Ascending aorta (tissue), 2 donors: ENCODE measurements around the gene GLI1. TPM values are rescaled to one million over a fixed set of nuclear protein-coding genes. Genes with fewer than 3 reads are reported as not detected.

Experiments
- DNase-seq, 2 donors: peaks; one replicate each; pipeline ENCODE4 v3.0.0-alpha.2; 2019; ENCODE audit warnings: low spot score in 2 of 2
- H3K27ac ChIP-seq, 2 donors: fragments of 200-600 bp; sonication (generic); one replicate each; pipeline ENCODE4 v1.5.1; 2016 to 2017; ENCODE audit warnings: mild to moderate bottlenecking in 1 of 2
- H3K27me3 ChIP-seq: fragments of 200-600 bp; sonication (generic); one replicate; pipeline ENCODE4 v1.5.1; 2017
- H3K36me3 ChIP-seq, 2 donors: fragments of 200-600 bp; sonication (generic); one replicate each; pipeline ENCODE4 v1.5.1; 2016
- H3K4me1 ChIP-seq, 2 donors: fragments of 200-600 bp; sonication (generic); one replicate each; pipeline ENCODE4 v1.5.1; 2016 to 2017; ENCODE audit warnings: mild to moderate bottlenecking in 1 of 2
- H3K4me3 ChIP-seq, 2 donors: fragments of 200-600 bp; sonication (generic); one replicate each; pipeline ENCODE4 v1.5.1; 2016 to 2017; ENCODE audit warnings: mild to moderate bottlenecking in 1 of 2
- H3K9me3 ChIP-seq, 2 donors: fragments of 200-600 bp; sonication (generic); one replicate each; pipeline ENCODE4 v1.5.1; 2016
- intact Hi-C: fragments of 100-400 bp; cut with DNase I; formaldehyde crosslinking; loops from one replicate; pipeline ENCODE4 v1.15.1; 2023
- total RNA-seq: library from RNA; depleted of rRNA; stranded (reverse); fragments of >200 nt; gene quantifications from one replicate; pipeline ENCODE4 v1.1.0, GENCODE V29; 2016
- TF ChIP-seq, protein P1 (sequence below), 3 experiments: fragments of 200-600 bp in 2 of 3; fragments of 450-650 bp in 1 of 3; sonication (generic) in 2 of 3; IDR thresholded peaks; one replicate each; pipeline ENCODE4 v1.5.1; 2016 to 2019; ENCODE audit warnings: antibody characterized with exemption in 3 of 3, mild to moderate bottlenecking in 1 of 3, moderate library complexity in 1 of 3

The GLI1 gene
- total RNA-seq, 1 donor from 2014 or later, result 2.8 TPM

DNA sequence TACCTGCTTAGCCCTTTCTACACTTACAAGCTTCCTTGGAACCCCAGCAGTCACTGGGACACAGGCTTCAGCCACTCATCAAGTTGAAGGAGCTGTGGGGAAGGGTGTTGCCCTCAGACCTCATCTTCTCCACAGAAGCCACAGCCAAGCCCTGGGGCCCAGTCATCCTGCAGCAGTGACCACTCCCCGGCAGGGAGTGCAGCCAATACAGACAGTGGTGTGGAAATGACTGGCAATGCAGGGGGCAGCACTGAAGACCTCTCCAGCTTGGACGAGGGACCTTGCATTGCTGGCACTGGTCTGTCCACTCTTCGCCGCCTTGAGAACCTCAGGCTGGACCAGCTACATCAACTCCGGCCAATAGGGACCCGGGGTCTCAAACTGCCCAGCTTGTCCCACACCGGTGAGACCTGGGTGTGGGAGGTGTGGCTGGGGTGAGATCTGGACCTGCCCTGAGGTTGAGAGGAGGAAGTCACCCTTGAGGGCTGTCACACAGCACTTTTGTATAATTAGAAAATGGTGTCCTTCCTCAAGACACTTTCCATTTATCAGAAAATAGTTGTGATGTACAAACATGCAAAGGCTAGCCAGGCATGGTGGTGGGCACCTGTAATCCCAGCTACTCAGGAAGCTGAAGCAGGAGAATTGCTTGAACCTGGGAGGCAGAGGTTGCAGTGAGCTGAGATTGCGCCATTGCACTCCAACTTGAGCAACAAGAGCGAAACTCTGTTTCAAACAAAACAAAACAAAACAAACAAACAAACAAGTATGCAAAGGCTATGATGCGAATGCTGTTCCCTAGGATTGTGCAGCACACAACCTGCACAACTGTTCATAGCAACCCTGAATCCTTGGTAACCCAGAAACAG lies 9.9 kb downstream of the GLI1 start:
- H3K4me3 ChIP-seq, result no peak overlapping the region
- no peaks in the 10 kb centered on the region for H3K27me3 ChIP-seq
- TF ChIP-seq, protein P1, sequence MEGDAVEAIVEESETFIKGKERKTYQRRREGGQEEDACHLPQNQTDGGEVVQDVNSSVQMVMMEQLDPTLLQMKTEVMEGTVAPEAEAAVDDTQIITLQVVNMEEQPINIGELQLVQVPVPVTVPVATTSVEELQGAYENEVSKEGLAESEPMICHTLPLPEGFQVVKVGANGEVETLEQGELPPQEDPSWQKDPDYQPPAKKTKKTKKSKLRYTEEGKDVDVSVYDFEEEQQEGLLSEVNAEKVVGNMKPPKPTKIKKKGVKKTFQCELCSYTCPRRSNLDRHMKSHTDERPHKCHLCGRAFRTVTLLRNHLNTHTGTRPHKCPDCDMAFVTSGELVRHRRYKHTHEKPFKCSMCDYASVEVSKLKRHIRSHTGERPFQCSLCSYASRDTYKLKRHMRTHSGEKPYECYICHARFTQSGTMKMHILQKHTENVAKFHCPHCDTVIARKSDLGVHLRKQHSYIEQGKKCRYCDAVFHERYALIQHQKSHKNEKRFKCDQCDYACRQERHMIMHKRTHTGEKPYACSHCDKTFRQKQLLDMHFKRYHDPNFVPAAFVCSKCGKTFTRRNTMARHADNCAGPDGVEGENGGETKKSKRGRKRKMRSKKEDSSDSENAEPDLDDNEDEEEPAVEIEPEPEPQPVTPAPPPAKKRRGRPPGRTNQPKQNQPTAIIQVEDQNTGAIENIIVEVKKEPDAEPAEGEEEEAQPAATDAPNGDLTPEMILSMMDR (IDR thresholded peaks at IDR 0.05), result no peak
- DNase-seq, result no peak
- intact Hi-C loops, result no loop called here
- no peaks in the 10 kb centered on the region for H3K36me3 ChIP-seq
- H3K27ac ChIP-seq, result no peak overlapping the region
- no peaks in the 10 kb centered on the region for H3K4me1 ChIP-seq
- no peaks in the 10 kb centered on the region for H3K9me3 ChIP-seq

DNA sequence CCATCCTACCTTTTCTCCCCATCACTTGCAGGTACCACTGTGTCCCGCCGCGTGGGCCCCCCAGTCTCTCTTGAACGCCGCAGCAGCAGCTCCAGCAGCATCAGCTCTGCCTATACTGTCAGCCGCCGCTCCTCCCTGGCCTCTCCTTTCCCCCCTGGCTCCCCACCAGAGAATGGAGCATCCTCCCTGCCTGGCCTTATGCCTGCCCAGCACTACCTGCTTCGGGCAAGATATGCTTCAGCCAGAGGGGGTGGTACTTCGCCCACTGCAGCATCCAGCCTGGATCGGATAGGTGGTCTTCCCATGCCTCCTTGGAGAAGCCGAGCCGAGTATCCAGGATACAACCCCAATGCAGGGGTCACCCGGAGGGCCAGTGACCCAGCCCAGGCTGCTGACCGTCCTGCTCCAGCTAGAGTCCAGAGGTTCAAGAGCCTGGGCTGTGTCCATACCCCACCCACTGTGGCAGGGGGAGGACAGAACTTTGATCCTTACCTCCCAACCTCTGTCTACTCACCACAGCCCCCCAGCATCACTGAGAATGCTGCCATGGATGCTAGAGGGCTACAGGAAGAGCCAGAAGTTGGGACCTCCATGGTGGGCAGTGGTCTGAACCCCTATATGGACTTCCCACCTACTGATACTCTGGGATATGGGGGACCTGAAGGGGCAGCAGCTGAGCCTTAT lies 10.8 kb downstream of the GLI1 start:
- H3K4me1 ChIP-seq, result peaks cover 2 to 4% of the 10 kb centered on the region in 2 donors
- intact Hi-C loops, result no loop called here
- no peaks in the 10 kb centered on the region for H3K9me3 ChIP-seq
- no peaks in the 10 kb centered on the region for H3K36me3 ChIP-seq
- DNase-seq, result no peak
- no peaks in the 10 kb centered on the region for H3K27me3 ChIP-seq
- TF ChIP-seq, protein P1 (IDR thresholded peaks at IDR 0.05), result no peak
- no peak overlapping the region for H3K27ac ChIP-seq
- H3K4me3 ChIP-seq, result no peak overlapping the region

DNA sequence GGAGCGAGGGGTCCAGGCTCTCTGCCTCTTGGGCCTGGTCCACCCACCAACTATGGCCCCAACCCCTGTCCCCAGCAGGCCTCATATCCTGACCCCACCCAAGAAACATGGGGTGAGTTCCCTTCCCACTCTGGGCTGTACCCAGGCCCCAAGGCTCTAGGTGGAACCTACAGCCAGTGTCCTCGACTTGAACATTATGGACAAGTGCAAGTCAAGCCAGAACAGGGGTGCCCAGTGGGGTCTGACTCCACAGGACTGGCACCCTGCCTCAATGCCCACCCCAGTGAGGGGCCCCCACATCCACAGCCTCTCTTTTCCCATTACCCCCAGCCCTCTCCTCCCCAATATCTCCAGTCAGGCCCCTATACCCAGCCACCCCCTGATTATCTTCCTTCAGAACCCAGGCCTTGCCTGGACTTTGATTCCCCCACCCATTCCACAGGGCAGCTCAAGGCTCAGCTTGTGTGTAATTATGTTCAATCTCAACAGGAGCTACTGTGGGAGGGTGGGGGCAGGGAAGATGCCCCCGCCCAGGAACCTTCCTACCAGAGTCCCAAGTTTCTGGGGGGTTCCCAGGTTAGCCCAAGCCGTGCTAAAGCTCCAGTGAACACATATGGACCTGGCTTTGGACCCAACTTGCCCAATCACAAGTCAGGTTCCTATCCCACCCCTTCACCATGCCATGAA lies 11.5 kb downstream of the GLI1 start:
- Histone ChIP-seq H3K4me1 (peaks cover 9 to 10% of the 10 kb centered on the region in 2 donors), H3K36me3 (no peaks in the 10 kb centered on the region), H3K27me3 (peaks cover 7% of the 10 kb centered on the region), H3K27ac (no peak overlapping the region), H3K9me3 (no peaks in the 10 kb centered on the region), H3K4me3 (no peak overlapping the region)
- intact Hi-C loops, result no loop called here
- DNase-seq, result no peak
- TF ChIP-seq, protein P1 (IDR thresholded peaks at IDR 0.05), result no peak

DNA sequence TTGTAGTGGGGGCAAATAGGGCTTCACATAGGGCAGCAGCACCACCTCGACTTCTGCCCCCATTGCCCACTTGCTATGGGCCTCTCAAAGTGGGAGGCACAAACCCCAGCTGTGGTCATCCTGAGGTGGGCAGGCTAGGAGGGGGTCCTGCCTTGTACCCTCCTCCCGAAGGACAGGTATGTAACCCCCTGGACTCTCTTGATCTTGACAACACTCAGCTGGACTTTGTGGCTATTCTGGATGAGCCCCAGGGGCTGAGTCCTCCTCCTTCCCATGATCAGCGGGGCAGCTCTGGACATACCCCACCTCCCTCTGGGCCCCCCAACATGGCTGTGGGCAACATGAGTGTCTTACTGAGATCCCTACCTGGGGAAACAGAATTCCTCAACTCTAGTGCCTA lies 12.1 kb downstream of the GLI1 start:
- Histone ChIP-seq H3K9me3 (no peaks in the 10 kb centered on the region), H3K27me3 (peaks cover 7% of the 10 kb centered on the region), H3K4me3 (no peak overlapping the region), H3K4me1 (peaks cover 11 to 13% of the 10 kb centered on the region in 2 donors), H3K36me3 (no peaks in the 10 kb centered on the region), H3K27ac (no peak overlapping the region)
- DNase-seq, result no peak
- intact Hi-C loops, result no loop called here
- TF ChIP-seq, protein P1 (IDR thresholded peaks at IDR 0.05), result no peak

DNA sequence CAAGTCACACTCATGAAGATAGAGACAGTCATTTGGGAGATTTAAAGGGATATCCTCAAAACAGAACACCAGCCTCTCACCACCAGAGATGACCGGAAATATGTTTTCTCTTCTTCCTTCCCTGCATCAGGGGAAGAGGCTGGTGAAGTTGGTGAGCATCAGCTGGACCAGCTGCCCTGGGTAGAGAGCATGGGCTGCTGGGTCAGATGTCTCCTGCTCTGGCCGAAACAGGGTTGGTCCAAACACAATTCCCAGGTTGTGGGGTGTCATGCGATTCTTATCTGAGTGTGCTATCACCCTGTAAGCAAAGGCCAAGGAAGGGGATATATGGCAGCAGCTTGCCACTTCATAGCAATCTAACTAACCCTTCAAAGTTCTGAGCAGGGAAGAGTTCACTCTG lies 12.8 kb downstream of the GLI1 start:
- Histone ChIP-seq H3K9me3 (no peaks in the 10 kb centered on the region), H3K4me1 (peaks cover 11 to 13% of the 10 kb centered on the region in 2 donors), H3K36me3 (no peaks in the 10 kb centered on the region), H3K27me3 (peaks cover 7% of the 10 kb centered on the region), H3K4me3 (no peak overlapping the region), H3K27ac (no peak overlapping the region)
- TF ChIP-seq, protein P1 (IDR thresholded peaks at IDR 0.05), result no peak
- DNase-seq, result no peak
- intact Hi-C loops, result no loop called here
